GM19193 (cell line): ENCODE results near the gene PLXNB1.

Experiments used
- POLR2A ChIP-seq: IDR thresholded peaks from 4 replicates; pipeline ENCODE4 v1.6.1; 2011; ENCODE audit not compliant: insufficient read depth, insufficient read length; ENCODE audit errors: extremely low read depth

The PLXNB1 gene

GRCh38 chr3:48445277-48445882 lies 15.5 kb upstream of the PLXNB1 start:
- no peak for TF ChIP-seq POLR2A

DNA sequence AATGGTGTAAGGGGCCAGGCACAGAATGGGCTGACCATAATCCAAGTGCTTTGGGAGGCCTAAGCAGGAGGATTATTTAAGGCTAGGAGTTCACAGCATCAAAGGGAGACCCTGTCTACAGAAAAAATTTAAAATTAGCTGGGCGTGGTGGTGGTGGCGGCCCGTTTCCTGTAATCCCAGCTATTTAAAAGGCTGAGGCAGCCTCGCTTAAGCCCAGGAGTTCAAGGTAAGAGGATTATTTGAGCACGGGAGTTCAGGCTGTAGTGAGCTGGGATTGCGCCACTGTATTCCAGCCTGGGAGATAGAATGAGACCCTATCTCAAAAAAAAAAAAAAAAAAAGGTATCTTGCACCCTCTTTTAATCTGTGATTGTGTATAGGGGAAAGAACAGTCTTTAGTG lies 12.1 kb upstream of the PLXNB1 start:
- TF ChIP-seq POLR2A = no peak

DNA sequence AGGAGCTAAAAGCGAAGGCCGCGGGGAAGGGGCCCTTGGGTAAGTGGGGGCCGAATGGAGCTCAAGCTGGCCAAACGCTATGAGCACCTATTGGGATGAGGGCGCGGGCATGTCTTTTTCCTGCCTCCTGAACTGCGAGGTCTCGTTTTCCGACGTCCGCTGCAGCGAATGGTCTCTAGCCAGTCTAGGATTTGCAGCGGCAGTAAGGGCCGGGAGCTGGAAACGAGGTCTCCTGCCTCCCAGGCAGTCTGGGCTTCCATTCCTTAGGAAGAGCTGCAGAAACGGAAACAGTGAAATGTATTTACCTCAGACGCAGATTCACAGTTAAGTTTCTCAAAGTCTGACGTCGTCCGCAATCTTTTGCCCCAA lies 10.7 kb upstream of the PLXNB1 start:
- no peak for TF ChIP-seq POLR2A

GRCh38 chr3:48439820-48440589 lies 10.1 kb upstream of the PLXNB1 start, which contains the start of the genes CCDC51 and TMA7:
Gene CCDC51, minus strand, starts transcription at chr3:48440119. Its CDS starts 4,991 bp downstream, at chr3:48435128.
Gene TMA7, plus strand, starts transcription at chr3:48440257. Its CDS starts 40 bp downstream, at chr3:48440297.
- TF ChIP-seq POLR2A = peak; percentile 88

GRCh38 chr3:48437812-48438211 lies 7.9 kb upstream of the PLXNB1 start:
- TF ChIP-seq POLR2A = no peak

GRCh38 chr3:48436855-48437254 lies 7.0 kb upstream of the PLXNB1 start:
- no peak for TF ChIP-seq POLR2A

DNA sequence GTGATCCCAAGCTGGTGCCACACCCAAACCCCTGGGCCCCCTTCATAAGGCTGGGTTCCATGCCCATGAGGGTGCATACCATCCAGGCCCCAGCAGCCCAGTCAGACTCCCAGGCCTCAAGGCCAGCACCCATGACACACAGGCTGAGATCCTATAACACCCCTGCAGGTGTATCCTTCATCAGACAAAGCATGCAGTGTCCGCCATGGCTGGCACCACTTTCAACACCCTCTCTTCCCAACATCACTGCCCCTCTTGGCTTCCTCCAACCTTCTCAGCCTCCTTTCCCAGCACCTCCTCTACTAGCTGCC lies 6.5 kb upstream of the PLXNB1 start:
- TF ChIP-seq POLR2A = no peak

- TF ChIP-seq POLR2A = no peak
Observed at GRCh38 chr3:48435774-48436476, 6.0 kb upstream of the PLXNB1 start.

- TF ChIP-seq POLR2A = no peak
Observed at GRCh38 chr3:48435223-48435595, 5.3 kb upstream of the PLXNB1 start.

DNA sequence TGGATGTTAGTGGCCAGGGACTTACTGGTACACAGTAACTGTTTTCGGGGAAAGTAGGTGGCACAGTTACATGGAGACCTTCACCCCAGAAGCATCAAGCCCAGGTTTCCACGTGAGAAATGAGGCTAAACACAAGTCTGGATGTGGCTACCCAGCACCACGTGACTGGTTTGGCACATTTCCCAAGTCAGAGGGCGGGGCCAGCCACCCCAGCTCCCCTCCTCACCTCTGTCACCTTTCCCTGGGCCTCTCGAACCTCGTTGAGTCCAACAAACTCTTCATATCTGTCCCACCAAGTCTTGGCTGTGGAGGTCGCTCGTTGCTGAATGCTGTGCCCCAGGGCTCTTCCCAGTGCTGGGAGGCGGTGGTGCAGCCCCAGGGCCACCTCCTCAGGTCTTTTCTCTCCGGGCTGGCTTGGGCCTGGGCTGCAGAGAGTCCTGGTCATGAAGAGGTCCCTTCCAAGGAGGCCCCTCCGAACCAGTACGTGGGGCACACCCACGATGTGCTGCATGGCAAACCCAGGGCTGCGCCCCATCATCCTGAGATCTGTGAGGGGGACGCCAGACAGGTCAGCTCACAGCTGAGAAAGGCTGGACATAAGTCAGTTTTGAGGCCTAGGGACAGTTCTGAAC lies 4.8 kb upstream of the PLXNB1 start:
- TF ChIP-seq POLR2A = no peak

DNA sequence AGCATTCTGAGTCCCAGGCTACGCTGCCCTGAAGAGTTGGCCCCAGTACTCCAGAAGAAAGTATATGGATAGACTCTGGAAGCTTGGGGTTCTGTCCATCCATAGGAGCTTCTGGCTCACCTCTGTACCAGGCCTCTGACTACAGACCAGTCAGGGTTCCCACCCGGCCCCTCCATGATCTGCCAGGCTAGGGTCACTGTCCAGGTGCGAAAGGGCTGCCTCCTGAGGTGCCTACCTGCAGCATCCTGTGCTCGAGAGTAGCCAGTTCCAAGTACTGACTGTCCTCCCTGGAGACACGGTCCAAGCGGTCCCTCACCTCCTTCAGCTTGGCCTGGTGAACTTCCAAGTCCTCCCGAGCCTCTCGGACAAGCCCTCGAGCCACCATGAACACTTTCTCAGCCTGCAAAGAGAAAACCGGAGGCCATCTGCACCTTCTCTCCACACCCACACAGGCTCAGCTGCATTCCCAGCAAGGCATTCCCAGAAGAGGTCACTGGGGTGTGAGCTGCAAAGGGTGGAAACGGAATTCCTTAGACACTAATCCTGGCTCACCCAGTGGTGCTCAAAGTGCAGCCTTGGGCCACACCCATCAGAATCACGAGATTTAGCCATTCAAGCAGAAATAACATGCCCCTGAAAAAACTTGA lies 3.7 kb upstream of the PLXNB1 start:
- no peak for TF ChIP-seq POLR2A

- no peak for TF ChIP-seq POLR2A
Observed at GRCh38 chr3:48432411-48433371, 2.8 kb upstream of the PLXNB1 start.

DNA sequence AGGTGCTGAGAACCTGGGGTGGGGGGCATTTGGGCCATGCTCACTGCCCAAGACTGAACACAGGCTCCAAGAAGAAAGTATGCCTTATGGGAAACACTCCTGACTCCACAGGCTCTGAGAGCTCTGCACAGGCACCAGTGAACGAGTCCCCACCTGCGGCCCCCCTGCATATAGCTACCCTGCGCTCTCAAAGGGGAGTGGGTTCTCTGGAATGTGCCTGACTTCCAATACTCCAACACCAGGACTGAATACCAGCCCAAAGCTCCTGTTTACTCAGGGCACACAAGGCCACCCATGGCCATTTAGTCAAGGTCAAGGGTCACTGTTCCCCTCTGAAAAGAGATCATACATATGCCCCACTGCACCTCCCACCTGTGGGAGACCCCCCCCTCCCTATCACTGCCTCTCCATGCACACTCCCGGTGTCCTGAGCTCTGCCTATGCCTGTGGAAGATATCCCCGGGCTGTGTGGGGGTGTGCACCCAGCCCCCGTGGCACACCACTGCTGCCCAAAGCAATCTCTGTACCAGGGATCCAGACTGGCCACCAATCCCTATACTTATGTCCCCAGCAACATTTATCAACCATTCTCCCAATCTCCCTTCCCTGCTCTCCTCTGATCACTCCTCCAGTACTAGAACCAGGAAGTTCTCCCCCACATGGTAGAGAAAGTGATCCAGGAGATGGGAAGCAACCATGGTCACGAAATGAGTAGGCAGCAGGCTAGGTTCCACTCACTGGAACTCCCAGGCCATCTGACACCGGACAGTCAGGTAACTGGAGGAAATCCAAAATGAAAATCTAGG lies 1.5 kb upstream of the PLXNB1 start:
- TF ChIP-seq POLR2A = no peak
